GM18505 (cell line): ENCODE data around the gene PKD1L1.

Experiments used
- ATAC-seq: cut with Tn5 transposase; IDR thresholded peaks from one replicate; pipeline ENCODE4 v1.9.1; 2021; ENCODE audit not compliant: unreplicated experiment
- POLR2A ChIP-seq: IDR thresholded peaks from 4 replicates; pipeline ENCODE4 v1.6.1; 2011; ENCODE audit warnings: borderline replicate concordance; ENCODE audit not compliant: insufficient read depth, insufficient read length; ENCODE audit errors: extremely low read depth

PKD1L1 gene

DNA sequence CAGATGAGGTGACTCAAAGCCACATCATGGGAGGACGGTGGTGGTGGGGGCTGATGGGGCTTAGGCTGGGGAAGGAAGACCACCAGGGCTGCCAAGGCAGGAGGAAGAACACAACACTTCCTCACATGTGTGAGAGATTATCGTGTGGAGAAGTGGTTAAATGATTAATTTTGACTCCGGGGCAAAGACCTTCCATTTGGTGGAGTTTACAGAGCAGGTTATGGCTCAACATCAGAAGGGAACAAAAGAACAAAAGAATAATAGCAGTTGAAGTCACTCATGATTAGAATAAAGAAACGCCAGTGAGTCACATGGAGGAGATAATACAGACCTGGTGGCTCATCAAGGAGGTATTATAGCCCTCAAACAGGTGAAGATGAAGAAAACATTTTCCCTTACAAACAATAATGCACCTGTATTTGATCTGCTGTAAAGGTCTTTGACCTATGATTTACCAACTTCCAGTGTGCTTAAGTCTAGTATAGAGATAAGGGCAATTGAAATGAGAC, 170.1 kb downstream of the PKD1L1 start:
- no peak for TF ChIP-seq POLR2A
- no peak for ATAC-seq

DNA sequence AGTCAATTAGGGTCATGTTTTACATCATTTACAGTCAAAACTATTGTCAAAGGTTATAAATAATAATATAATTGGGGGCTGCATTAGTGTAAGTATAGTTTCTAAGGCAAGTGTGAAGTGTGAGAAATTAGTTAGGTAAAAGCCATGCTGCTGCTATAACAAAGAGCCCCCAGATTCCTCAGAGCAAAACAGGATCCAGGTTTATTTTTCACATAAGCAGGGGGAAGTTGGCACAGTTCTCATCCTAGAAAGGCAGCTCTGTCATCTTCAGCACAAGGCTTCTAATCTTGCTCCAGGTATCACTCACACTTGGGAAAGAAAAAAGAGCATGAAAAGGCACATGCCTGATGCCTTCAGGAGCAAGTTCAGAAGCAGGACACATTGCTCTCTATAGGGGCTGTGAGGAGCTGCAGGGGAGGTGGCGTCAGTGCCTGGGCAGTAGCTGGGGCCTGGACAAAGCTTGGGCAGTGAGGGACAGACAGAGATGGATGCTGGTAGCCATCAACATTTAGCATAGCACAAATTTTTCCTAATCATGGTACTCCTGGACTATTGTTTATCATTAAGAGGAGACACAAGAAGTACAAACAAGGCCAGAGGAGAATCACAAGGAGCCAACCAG, 170.6 kb downstream of the PKD1L1 start:
- no peak for ATAC-seq
- no peak for TF ChIP-seq POLR2A

DNA sequence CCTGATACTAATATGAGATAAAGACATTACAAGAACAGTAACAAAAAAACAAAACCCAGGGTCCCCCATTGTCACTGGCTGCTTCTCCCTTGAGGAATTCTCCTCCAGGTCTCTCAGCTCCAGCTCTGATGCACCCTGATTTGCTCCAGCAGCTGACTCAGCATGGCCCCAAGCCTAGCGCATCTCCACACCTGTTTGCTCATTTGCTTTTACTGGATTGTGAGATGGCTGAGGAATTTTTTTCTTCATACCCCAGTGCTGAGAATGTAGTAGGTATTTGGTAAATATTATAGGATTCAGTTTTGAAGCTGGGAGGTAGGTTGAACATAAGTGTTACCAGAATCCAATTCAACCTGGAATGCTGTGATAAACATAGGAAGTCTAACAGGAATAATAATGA, 171.9 kb downstream of the PKD1L1 start:
- TF ChIP-seq POLR2A, result no peak
- no peak for ATAC-seq

DNA sequence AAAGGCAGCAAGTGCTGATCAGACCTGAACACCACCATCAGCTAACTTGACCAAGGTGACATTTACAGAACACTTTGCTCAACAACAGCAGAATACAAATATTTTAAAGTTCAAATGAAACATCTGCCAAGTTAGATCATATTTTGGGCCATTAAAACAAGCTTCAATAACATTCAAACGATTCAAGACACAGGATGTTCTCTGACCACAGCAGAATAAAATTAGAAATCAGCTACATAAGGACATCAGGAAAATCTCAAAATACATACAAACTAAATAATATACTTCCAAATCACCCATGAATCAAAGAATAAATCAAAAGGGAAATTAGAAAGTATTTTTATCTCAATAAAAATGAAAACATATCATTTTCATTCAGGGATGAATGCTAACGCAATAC, 173.0 kb downstream of the PKD1L1 start:
- no peak for TF ChIP-seq POLR2A
- no peak for ATAC-seq

DNA sequence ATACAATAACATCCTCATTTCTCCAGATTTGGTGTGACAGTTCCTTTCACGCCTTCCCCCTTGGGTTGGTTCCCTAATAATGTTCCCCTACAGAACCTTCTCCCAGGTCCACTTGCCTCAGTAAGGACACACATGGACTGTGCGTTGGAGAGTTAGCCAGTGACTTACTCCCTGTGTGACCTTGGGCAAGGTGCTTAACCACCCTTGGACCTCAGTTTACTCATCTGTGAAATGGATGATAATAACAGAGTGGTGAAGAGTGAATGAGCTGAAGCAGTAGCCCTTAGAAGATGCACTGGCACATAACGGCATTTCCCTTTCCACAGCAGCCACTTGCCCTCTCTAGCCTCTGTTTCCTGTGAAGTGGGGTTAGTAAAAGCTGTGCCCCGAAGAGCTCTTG, 175.8 kb downstream of the PKD1L1 start:
- no peak for ATAC-seq
- TF ChIP-seq POLR2A, result no peak

DNA sequence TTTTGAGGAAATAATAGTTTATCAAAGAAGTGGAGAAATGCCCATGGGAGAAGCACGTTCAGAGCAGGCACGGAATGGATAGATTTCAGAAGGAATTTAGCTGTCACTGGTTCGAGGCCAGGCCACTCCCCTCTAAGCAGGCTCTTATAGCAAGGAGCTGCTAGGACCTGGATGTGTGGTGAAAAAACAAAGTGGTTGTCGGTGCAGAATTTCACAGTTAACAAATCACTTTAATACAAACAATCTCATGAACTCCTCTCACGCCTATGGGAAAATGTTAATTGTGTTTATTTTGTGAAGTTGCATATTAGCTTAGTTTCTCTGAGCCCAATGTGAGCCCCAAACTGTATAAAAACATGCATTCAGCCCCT, 176.3 kb downstream of the PKD1L1 start:
- TF ChIP-seq POLR2A, result no peak
- ATAC-seq, result no peak

DNA sequence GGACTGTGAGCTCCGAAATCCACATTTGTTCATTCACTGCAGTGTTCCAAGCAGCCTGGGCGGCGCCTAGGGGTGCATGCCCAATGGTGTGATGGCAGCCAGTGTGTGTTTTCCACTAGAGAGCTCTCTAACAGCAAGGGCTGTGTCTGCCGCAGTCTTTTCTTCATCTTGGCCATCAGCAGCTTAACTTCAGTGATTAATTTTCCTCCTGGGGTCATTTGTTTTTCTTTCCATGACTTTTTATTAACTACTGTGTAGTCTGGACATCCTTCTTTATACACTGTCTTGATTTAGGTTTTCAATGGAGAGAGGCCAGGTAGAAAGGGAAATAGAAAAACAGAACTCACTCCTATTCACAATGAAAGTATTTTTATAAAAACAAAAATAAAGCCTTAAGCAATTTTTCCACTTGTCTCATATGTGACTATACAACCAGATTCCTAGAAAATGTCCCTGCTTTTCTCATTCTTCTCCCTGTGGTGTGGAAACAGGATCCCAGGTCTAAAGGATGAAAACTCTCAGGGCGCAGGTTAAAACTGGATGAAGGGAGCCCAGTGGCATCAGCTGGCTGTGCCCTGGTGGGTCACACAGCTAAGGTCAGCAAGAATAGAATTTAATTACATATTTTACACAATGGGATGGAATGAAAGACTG, 176.8 kb downstream of the PKD1L1 start:
- ATAC-seq, result no peak
- no peak for TF ChIP-seq POLR2A

DNA sequence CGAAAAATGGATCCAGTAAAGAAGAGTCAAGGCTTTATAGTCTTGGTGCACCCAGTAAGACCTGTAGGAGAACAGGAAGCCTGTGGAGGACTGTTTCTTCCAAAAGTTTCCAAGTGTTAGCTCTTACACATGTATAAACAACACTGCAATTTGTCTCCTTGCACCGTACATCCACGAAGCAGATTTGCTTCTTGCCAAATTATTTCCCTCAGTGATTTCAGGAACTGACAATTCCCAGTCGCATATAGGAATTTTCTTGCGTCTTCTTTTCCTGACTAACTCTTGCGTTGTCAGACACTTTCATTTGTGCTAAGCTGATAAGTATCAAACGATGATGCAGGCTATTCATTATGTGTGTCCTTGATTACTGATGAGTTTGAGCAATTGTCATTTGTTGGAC, 182.1 kb downstream of the PKD1L1 start:
- ATAC-seq, result no peak
- no peak for TF ChIP-seq POLR2A

DNA sequence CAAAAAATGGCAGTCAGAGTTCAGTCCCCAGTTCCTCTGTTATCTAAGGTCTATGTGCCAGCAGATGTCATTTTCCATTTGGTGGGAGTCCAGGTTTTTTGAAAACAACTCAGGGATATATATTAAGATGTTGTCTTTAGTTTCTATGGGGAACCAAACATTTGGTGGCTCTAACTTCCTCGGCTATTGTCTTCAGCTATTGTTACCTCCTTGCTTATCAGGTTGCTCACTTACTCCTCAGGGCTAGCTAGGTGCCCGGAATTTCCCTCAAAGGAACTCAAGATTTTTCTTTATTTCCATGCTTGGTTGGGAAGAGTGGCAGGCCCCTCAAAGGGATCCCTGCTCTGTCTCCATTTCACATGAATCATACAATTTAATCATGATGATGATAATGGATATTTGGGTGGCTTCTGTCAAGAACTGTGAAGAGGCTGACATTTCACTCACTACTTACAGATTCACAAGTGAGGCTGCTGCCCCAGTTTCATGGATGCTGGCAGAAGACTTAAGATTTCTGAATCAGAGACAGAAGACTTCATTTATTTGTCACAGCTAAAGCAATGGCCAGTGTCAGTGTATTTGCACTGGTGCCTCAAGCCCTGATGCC, 182.8 kb downstream of the PKD1L1 start:
- no peak for ATAC-seq
- TF ChIP-seq POLR2A, result no peak

DNA sequence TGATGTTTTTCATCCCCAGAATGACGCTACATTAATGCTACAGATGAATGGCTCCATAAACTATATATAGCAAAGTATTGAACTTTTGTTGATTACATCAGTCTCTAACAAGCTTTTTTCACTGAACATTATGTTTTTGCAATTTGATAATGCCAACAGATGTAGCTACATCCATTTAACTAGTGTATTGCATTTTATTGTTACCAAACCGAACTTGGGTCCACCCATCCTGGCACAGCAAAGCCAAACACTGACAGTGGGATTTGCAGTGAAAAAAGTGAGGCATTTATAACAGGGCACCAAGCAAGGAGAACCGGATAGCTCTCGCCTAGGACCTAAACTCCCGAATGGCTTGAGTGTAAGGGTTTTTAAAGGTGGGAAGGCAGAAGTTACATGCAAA, 183.5 kb downstream of the PKD1L1 start:
- no peak for ATAC-seq
- no peak for TF ChIP-seq POLR2A

DNA sequence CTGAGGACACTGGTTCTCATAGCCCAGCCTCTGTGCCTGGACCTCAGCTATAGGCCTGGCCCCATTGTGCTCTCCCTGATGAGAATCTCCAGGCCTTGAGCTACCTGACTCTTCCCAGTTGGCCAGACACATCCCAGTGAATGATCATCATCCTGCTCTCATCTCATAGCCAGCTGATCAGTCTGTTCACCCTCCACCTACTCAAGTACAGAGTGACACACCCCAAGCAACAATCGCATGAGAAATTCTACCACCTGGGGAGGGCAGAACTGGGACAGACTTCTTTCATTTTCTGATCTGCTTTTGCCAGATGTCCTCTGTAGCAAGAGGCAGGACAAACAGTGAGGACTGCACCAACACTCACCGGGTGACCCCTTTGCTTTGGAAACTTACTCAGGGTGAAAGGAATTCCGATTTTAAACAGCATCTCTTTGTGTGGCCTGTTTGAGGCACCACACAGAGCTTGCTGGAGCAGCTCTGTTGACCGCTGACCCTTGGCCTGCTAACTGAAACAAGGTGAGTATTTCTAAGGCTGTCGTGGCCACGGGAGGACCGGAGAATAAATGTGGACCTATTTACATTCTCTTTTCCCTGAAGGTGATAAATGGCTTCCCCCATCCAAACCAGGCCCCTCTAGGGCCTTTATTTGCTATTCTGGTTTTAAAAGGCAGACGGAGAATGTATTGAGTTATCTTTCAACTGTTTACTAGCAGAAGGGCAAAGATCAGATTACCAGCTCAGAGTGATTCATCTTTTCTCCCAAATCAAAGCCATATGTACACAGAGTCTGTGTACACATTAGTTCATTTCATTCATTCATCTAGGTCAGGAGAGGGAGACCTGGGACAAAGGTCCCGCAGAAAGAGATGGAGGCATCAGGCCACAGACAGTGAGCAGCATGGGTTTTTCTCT, 184.9 kb downstream of the PKD1L1 start:
- TF ChIP-seq POLR2A, result no peak
- no peak for ATAC-seq

DNA sequence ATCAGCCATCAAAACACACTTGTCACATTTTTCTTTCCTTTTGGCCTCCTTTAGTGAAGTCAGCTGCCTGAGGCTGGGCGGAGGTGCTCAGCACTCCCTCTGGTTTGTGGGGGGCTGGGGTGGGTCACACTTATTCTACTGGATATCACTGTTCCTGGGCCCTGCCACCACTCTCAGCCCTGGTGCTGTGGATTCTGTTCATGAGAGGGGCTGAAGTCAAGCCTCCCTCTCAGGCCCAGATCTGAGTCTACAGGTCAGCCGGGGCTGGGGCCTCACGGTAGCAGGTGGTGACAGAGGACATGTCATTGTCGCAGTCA, 185.6 kb downstream of the PKD1L1 start:
- ATAC-seq, result no peak
- no peak for TF ChIP-seq POLR2A

DNA sequence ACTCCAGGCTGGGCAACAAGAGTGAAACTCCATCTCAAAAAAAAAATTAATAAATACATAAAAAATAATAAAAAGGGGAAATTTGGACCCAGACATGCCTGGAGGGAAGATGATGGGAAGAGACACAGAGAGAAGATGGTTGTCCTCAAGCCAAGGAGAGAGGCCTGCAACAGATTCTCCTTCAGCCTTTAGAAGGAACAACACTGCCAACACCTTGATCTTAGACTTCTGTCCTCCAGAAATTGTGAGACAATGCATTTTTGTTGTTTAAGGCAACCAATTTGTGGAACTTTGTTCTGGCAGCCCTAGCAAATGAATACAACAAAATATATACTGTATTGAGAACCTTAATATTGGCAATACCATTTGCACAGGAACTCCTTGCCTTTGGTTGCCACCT, 186.1 kb downstream of the PKD1L1 start:
- ATAC-seq, result no peak

More for the DNA sequence above, 186.1 kb downstream of the PKD1L1 start:
- no peak for TF ChIP-seq POLR2A
